WTC11 (cell line): Measurements from ENCODE around the gene NPAS3.

Source experiments
- CTCF ChIP-seq: fragments of 200-600 bp; IDR thresholded peaks from 2 replicates; pipeline ENCODE4 v1.8.0; 2022; ENCODE audit warnings: antibody characterized with exemption
- E2F5 ChIP-seq: sonication (generic); formaldehyde crosslinking; IDR thresholded peaks from 2 replicates; pipeline ENCODE4 v1.8.1; 2022; ENCODE audit warnings: mild to moderate bottlenecking, moderate library complexity, missing genetic modification reagents
- HMGXB4 ChIP-seq: sonication (generic); formaldehyde crosslinking; IDR thresholded peaks from 2 replicates; pipeline ENCODE4 v1.8.1; 2023; ENCODE audit warnings: mild to moderate bottlenecking, moderate library complexity, missing genetic modification reagents
- JUN ChIP-seq: sonication (generic); formaldehyde crosslinking; IDR thresholded peaks from 2 replicates; pipeline ENCODE4 v1.8.0; 2023; ENCODE audit warnings: mild to moderate bottlenecking, missing genetic modification reagents
- SMAD3 ChIP-seq: sonication (generic); formaldehyde crosslinking; IDR thresholded peaks from 2 replicates; pipeline ENCODE4 v1.8.0; 2022; ENCODE audit warnings: missing genetic modification reagents, mild to moderate bottlenecking, borderline replicate concordance
- ZNF263 ChIP-seq: sonication (generic); formaldehyde crosslinking; IDR thresholded peaks from 2 replicates; pipeline ENCODE4 v1.8.1; 2022; ENCODE audit warnings: low read depth, mild to moderate bottlenecking, moderate library complexity, missing genetic modification reagents
- TF ChIP-seq, protein P1 (sequence below): sonication (generic); formaldehyde crosslinking; IDR thresholded peaks from 2 replicates; pipeline ENCODE4 v1.8.1; 2022; ENCODE audit warnings: low read depth, missing genetic modification reagents, borderline replicate concordance
- TF ChIP-seq, protein P2 (sequence below): sonication (generic); formaldehyde crosslinking; IDR thresholded peaks from 2 replicates; pipeline ENCODE4 v1.8.1; 2022; ENCODE audit warnings: low read depth, mild to moderate bottlenecking, moderate library complexity, missing genetic modification reagents, borderline replicate concordance

- TF ChIP-seq CTCF (no peak), HMGXB4 (CRISPR knock-in tag) (no peak), SMAD3 (no peak), JUN (no peak), ZNF263 (CRISPR knock-in tag) (no peak), E2F5 (CRISPR knock-in tag) (no peak)
- TF ChIP-seq, protein P1, sequence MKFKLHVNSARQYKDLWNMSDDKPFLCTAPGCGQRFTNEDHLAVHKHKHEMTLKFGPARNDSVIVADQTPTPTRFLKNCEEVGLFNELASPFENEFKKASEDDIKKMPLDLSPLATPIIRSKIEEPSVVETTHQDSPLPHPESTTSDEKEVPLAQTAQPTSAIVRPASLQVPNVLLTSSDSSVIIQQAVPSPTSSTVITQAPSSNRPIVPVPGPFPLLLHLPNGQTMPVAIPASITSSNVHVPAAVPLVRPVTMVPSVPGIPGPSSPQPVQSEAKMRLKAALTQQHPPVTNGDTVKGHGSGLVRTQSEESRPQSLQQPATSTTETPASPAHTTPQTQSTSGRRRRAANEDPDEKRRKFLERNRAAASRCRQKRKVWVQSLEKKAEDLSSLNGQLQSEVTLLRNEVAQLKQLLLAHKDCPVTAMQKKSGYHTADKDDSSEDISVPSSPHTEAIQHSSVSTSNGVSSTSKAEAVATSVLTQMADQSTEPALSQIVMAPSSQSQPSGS: no peak
- TF ChIP-seq, protein P2, sequence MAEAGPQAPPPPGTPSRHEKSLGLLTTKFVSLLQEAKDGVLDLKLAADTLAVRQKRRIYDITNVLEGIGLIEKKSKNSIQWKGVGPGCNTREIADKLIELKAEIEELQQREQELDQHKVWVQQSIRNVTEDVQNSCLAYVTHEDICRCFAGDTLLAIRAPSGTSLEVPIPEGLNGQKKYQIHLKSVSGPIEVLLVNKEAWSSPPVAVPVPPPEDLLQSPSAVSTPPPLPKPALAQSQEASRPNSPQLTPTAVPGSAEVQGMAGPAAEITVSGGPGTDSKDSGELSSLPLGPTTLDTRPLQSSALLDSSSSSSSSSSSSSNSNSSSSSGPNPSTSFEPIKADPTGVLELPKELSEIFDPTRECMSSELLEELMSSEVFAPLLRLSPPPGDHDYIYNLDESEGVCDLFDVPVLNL: no peak
Observed at GRCh38 chr14:33042591-33042990, 103.9 kb downstream of the NPAS3 start.
